ENCODE data around the gene CLCN6.

CLCN6 gene

DNA sequence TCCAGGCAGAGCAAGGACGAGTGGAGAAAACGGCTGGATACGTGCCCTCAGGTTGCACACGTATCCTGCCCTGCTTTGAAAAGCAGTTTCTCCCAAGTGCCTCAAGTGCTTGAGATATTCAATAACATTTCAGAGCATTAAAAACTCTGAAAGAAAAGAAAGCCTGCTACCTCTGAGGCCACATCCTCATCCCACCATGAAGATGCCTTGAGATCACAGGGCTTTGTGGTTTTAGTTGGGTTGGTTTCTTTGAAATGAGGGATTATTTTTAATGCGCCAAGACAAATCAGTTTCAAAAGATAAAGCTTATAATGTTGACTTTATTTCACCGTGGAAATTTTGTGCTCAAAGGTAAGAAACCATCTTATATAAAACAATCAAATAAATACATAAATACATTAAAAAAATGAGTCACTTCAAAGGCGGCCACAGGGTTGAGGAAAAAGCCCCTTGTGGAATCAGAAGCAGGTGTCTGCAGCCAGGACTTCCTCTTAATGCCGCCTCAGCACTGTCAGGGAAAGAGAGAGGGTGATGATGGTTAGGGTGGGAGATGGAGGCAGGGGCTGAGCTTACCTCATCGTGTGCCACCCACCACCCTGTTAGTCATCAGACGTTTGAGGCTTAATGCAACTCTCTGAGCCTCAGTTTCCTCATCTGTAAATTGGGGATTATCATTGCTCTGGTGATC lies 51.3 kb downstream of the CLCN6 start:
- DNase-seq, result peak; percentile 11

DNA sequence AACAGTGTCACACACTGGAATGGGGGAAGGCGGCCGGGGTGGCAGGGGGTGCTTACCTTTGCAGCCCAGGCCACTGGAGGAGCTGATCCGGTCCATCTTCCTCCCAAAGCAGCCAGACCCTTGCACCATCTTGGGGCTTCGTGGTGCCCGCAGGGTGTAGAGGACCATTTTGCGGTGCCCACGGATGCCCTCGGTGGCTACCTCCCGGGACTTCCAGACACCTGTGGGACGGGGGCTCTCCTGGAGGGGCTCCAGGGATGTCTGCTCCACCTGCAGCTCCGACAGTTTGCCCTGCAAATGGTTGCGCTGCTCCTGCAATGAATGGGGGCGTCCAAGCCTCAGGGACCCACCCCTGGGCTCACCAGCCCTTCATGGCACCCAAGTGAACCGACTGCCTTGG lies 52.2 kb downstream of the CLCN6 start:
- DNase-seq, result no peak

DNA sequence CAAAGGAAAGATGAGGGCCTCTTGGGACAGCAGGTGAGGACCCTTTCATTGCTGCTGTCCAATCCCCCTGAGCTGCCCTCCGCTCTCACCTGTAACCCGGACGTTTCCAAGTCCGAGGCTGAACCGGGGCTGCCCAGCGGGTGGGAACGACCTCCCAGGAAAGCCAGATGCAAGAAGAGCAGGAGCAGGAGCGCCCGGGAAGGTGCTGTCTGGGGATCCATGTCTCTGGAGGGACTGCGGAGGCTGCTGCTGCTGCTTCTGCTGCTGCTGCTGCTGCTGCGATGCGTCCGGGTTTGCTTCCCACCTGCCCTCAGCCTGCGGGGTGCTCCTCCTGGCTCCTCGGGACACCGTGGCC lies 52.6 kb downstream of the CLCN6 start, which contains the start of gene NPPB:
Gene NPPB, minus strand, starts transcription at position 333 of the 355 bp plus-strand sequence. Its CDS starts 112 bp downstream, at position 221.
- DNase-seq, result no peak

DNA sequence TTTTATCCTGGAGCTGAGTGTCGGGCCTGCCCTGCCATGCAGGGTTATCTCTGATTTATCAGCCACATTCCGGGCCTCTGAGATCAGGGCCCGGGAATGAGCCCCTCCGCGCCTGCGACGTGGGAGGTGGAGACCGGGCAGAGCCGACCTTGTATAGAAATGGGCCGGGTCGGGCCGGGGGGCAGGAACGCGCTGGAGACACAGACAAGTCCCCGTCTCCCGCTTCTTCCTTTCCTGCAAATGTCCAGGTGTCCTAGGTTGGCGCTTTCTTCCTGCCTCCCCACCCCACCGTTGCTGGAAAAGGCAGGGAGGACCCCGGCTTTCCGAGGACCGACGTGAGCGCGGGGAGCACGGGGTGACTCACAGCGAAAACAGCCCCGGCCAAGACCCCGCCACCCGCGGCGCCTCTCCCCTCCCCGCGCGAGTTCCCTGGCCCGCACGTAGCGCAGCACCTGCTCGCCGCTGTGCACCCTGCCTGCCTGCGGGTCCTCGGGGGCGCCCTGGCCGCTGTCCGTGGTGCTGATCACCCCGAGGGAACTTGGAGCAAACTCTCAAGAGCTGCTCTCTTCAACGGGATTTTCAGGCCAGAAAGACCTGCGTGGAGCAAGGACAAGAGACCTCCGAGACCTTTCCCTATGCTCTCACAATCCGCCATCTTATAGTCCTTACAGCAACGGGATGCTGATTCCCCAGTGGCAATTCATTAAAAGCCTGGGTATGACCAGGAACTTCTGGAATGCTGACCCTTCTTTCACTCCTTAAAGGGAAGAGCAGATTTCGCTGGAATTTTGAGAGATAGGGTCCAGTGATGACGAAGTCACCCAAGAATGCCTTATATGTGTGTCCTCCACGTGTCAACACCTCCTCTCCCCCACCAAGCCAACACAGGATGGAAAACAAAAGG lies 53.2 kb downstream of the CLCN6 start:
- peak; percentile 40 for DNase-seq

DNA sequence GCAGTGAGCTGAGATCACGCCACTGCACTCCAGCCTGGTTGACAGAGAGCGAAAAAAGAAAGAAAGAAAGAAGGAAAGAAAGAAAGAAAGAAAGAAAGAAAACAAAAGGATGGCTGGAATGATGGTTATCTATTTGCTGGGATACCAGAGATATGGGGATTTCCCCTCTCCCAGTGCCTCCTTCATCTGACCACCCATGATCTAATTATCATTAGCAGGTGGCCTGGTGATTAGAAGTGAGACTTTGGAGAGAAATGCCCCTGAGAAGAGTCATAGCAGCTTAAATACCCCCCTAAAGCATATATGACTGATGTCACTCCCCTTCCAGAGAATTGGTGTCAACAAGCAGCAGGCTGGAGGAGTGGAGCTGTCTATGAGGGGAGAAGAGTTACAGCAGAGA lies 54.1 kb downstream of the CLCN6 start:
- no peak for DNase-seq

DNA sequence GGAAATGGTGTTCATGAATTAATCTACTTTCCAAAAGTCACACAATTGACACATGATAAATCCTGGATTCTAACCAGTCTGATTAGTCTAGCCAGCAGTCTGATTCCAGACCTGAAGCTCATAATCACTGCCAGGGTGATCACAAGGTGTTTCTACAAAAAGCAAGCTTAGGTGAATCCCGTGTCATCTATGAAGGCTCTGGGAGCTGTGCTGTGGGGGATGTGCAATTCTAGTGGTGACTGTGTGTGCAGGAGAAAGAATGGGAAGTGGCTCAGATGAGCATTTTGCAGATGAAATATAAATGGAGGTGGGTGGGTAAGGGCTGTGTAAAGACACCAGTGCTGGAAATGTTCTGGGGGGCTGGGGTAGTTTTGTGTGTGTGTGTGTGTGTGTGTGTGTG lies 54.6 kb downstream of the CLCN6 start:
- DNase-seq, result no peak

DNA sequence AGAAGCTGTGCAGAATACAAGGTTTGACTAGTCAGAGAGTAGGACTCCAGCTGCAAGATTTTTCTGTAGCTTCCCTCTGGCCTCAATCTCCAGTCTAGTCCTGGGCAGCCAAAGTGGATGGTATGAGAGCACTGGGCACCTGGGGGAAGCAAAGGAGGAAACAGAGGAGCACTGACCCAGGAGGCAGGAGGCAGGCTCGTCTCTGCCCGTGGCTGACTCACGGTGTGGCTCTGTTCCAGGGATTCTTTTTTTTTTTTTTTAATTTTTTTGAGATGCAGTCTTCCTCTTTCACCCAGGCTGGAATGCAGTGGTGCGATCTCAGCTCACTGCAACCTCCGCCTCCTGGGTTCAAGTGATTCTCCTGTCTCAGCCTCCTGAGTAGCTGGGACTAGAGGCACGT lies 56.9 kb downstream of the CLCN6 start:
- DNase-seq, result peak; percentile 39

DNA sequence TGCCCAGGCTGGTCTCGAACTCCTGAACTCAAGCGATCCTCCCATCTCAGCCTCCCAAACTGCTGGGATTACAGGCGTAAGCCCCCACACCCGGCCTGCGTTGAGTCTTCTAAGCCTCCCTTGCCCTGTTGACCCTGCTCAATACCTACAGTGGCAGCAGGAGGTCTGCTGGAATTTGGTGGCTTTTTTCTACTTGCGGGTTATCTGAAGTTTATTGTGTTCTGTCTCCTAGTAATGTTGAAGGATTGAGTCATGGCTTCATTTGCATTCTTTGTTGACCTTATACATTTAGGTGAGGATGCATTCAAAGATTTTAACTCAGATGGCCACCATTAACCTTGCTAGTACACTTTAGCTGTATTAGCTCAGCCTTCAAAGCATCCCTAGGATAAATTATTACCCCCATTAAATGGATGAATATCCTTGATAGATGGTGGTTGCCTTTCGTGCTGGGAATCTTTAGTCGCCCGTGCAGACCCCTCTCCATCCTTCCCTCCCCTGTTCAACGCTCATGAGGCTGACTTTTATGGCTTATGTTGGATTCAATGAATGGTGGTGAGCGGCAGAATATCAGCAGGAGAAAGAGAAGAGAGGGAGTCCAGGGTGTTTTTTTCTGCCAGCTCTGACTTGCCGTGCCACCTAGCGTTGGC lies 62.5 kb downstream of the CLCN6 start:
- no peak for DNase-seq

DNA sequence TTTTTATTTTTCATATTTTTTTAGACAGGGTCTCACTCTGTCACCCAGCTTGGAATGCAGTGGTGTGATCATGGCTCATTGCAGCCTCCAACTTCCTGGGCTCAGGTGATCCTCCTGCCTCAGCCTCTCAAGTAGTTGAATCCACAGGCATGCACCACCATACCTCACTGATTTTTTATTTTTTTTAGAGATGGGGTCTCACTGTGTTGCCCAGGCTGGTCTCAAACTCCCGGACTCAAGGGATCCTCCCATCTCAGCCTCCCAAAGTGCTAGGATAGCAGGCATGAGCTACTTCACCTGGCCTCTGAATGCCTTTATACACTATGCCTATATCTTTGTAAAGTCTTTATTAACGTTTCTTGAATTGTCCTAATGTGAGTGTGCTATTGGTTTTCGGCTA lies 63.1 kb downstream of the CLCN6 start:
- no peak for DNase-seq

DNA sequence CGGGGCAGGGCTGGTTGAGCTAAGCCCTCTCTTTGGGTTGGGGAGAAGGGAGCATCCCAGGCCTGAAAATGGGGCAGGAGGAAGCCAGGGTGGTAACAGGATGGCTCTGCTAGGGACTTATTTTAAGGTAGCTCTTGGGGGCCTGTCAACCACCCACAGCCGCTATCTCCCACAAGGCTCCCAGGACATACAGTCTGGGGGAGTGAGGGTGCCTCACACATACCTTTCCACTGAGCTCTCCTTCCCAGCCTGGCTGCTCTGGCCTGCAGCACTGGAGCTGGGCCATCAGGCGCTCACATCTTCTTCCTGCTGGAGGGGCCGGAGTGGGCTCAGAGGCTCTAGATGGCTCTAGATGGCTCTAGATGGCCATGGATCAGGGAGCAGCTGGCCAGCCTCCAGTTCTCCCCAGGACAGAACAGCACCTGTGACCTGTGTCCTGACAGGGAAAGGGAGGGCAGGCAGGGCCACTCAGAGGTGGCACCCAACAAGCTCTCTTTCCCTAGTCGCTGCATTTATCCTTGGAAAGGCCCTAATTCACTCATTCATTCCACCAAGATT lies 63.7 kb downstream of the CLCN6 start:
- no peak for DNase-seq

DNA sequence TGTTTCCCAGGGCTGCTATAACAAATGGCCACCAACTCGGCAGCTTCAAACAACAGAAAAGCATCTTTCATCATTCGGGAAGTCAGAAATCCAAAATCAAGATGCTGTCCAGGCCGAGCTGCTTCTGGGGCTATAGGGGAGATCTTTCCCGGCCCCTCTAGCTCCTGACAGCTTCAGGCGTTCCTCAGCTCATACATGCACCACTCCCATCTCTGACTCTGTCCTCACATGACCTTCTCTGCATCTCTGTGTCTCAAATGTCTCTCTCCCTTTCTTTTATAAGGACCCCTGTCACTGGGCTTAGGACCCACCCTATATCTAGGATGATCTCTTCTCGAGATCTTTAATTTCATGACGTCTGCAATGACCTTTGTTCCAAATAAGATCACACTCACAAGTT lies 66.6 kb downstream of the CLCN6 start:
- DNase-seq, result no peak

DNA sequence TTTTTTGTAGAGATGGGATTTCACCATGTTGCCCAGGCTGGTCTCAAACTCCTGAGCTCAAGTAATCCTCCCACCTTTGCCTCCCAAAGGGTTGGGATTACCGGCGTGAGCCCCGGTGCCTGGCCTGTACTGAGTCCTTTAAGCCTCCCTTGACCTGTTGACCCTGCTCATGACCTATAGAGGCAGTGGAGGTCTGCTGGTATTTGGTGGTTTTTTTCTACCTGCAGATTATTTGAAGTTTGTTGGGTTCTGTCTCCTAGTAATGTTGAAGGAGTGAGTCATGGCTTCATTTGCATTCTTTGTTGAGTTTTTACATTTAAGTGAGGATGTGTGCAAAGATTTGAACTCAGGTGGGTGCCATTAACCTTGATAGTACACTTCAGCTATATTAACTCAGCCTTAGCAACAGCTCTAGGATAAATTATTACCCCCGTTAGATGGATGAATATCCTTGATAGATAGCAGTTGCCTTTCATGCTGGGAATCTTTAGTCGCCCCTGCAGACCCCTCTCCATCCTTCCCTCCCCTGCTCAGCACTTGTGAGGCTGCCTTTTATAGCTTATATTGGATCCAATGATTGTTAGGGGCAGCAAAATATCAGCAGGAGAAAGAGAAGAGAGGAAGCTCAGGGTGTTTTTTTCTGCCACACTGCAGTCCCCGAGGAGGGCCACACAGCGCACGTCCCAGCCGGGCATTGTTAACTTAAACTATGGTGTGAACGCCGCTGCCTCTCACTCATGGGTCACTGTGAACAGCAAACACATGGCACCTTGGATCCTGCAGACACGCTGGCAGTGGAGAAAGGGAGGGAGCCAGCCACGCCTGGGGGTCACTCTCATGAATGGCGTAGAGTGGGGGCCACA lies 67.6 kb downstream of the CLCN6 start:
- DNase-seq, result no peak

DNA sequence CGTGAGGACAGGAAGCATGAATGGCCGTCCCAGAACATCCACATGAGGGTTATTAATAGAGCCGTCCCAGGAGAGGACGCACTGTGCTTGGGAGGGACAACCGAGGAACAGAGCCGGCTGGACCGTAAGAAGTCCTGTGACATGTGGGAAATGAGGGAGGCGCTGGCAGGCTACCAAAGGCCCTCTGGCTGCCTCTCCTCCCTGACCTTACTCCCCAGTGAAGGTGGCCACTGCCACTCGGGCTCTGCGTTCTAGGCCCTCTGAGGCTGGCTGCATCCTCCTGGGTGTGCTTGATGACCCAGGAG lies 68.2 kb downstream of the CLCN6 start:
- DNase-seq, result no peak

DNA sequence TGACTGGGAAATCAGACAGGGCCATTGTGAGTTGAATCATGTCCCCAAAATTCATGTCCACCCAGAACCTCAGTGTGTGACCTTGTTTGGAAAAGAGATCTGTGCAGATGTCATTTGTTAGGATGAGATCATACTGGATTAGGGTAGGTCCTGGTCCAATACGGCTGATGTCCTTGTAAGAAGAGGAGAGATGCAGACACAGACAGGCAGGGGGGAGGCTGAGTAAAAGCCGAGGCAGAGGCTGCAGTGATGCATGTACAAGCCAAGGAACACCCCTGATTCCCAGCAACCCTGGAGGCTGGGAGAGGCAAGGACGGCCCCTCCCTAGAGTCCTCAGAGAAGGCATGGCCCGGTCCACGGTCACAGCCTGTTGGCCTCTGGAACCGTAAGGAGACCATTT lies 68.6 kb downstream of the CLCN6 start:
- DNase-seq, result no peak

DNA sequence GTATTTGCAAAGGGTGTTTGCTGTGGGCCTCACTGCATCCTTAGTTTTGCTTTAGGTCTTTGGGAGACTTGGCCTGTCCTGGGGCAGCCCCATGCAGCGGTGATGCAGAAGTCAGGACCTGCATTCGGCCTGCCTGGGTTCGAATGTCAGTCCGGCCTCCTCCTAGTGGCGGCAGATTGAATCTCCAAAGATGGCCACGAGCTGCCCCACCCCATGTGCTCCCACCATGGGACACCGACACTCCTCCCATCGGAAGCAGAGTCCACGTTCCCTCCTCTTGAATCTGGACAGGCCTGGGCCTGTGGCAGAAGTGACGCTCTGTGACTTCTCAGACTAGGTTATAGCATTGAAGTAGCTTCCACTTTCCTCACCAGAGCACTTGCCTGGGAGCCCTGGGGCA lies 69.1 kb downstream of the CLCN6 start:
- no peak for DNase-seq

DNA sequence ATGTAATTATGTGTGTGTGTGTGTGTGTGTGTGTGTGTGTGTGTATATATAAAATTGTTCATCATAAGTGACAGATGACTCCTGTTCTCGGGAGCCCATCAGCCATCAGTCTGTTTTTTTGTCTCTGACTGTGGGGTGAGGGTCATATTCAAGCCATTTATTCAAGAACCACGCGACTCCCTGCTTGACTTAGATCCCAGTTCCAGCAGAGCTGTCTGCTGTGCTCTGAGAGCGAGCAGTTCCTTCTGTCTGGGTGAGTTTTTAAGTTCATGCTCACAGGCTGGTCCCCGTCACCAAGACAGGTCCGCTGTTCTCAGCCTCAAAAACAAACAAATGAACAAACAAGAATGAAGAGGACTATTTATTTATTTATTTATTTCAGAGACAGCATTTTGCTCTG lies 71.1 kb downstream of the CLCN6 start:
- DNase-seq, result no peak

DNA sequence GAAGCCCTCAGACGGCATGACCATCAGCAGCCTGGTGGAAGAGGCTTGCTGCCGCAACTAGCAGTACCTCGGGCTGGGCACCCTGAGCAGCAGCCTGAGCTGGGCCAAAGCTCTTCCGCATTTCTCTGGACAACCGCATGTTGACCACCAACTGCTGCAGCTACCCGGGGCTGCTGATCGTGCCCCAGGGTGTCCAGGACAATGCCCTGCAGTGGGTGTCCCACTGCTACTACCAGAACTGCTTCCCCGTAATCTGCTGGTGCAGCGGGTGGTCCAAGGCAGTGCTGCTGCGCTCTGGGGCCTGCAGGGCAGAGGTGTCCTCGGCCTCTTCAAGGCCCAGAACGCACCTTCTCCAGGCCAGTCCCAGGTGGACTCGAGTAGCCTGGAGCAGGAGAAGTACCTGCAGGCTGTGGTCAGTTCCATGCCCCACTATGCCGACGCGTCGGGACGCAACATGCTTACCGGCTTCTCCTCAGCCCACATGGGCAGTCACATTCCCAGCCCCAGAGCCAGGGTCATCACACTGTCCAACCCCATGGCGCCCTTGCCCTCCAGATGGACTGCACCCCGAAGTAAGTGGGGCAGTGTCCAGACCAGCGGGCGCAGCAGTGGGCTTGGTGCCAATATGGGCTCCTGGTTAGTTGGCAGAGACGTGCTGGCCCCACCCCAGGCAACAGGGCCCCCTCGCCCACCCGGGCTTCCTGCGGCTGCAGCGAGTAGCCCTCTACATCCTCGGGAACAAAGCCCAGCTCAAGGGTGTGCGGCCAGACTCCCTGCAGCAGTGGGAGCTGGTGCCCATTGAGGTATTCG lies 72.3 kb downstream of the CLCN6 start:
- DNase-seq, result no peak

DNA sequence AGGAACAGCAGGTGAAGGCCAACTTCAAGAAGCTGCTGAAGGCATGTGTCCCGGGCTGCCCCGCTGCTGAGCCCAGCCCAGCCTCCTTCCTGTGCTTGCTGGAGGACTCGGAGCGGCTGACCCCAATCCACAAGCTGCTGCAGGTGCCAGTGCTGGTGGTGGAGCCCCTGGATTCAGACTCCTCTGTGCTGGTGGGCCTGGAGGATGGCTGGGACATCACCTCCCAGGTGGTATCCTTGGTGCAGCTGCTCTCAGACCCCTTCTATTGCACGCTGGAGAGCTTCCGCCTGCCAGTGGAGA lies 72.8 kb downstream of the CLCN6 start:
- DNase-seq, result no peak

DNA sequence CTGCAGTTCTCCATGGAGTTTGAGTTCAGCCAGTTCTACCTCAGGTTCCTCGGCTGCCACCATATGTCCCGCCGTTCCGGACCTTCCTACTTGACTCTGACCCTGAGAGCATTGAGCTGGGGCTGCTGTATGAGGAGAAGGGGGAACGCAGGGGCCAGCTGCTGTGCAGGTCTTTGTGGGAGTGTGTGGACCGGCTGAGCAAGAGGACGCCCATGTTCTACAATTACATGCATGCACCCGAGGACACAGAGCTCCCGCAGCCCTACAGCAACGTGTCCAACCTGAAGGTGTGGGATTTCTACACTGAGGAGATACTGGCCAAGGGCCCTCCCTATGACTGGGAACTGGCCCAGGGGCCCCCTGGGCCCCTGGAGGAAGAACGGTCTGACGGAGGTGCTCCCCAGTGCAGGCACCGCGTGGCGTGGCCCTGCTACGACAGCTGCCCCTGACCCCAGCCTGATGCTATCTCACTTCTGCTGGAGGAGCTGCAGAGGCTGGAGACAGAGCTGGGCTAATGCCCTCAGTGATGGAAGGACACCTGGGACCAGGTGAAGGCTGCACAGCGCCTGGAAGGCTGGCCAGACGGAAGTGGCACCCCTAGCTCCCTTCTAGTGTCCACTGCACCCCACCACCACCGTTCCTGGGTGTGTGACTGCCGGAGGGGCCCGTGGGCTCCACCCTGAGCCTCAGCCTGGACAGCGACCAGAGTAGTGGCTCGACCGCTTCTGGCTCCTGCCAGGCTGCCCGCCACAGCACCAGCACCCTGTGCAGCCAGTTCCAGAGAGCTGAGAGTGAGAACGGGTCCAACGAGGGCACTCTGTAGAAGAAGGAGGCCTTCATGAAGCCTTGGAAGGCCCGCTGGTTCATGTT lies 73.6 kb downstream of the CLCN6 start:
- no peak for DNase-seq

DNA sequence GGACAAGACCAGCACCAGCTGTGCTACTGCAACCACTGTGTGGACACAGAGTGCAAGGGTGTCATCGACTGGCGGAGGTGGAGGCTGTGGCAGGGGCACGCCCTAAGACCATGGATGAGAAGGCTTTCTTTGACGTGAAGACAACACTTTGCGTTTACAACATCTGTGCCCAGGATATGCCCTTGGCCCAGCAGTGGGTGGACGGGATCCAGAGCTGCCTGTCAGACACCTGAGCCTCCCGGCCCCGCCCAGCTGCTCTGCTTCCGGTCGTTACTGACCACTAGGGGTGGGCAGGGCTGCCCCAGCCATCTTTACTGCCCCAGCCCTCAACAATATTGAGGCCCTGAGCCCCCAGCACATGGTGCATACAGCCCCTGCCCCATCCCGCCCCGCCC lies 74.2 kb downstream of the CLCN6 start:
- no peak for DNase-seq

Data from MV-4-11 (cell line).